NOMO-1 treated with DMSO at 0.1 percent for 48 hours (cell line): ENCODE measurements around the gene PARD6A.
"Not testable (repeated sequence)": the region's sequence is repeated elsewhere in the genome, so short reads cannot be mapped to it uniquely, and the experiment has no call there.

Experiments used
- DNase-seq: peaks from one replicate; lab custom pipeline; 2025; ENCODE audit not compliant: unreplicated experiment; lab: John Stamatoyannopoulos, UW

The PARD6A gene

DNA sequence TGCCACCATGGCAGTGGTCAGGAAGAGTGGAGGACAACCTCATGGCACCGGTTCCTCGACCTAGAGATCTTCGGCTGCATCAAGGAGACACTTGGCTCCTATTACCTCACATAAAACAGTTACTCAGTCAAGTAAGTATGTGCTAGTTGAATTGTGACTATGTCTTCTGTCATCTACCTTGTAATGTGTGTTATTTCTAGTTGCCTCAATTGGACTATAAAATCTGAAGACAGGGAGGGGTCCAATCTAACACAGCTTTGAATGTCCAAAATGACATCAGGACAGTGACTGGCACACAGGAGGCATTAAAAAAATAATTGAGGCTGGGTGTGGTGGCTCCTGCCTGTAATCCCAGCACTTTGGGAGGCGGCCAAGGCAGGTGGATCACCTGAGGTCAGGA, 23.0 kb downstream of the PARD6A start:
- no peak for DNase-seq

DNA sequence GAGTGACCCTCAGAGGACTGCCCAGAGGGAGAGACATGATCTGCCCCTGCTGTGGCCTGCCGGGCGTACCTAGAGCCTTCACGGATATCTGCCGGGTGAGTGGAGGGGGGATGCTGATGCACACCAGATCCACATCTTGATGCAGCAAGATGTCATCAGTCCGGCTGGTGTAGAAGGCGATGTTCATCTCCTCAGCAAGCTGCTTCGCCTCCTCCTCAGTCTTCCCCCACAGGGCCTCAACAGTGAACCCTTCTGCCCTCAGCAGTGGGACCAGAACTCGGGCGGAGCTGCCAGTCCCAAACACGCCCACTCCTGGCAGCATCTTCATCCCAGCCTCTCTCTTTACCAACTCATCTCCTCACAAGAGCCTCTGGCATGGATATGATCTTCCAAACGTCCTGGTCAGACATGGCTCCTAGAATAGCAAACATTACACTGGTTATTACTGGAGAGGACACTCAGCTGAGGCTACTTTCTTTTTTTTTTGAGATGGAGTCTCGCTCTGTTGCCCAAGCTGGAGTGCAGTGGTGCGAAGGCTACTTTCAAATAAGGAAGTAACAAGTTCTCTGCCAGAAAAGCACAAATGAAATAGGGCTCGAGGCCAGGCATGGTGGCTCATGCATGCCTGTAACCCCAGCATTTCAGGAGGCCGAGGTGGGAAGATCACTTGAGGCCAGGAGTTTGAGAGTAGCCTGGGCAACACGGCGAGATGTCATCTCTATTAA, 24.8 kb downstream of the PARD6A start:
- DNase-seq: no peak

DNA sequence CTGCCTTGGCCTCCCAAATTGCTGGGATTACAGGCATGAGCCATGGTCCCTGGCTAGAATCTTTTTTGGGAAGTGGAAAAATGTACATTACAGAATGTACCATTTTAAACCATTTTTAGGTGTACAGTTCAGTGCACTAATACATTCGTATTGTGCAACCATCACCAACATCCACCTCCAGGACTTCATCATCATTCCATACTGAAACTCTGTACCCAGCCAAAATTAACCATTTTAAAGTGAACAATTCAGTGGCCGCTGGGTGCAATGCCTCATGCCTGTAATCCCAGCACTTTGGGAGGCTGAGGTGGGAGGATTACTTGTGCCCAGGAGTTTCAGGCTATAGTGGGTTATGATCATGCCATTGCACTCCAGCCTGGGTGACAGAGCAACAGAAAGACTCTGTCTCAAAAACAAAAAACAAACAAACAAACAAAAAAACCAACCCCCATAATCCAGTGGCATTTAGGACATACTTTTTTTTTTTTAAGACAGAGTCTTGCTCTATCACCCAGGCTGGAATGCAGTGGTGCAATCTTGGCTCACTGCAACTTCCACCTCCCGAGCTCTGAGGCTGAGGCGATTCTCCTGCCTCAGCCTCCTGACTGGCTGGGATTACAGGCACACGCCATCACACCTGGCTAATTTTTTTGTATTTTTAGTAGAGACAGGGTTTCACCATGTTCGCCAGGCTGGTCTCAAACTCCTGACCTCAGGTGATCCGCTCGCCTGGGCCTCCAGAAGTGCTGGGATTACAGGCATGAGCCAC, 32.9 kb downstream of the PARD6A start:
- not testable (repeated sequence) for DNase-seq

DNA sequence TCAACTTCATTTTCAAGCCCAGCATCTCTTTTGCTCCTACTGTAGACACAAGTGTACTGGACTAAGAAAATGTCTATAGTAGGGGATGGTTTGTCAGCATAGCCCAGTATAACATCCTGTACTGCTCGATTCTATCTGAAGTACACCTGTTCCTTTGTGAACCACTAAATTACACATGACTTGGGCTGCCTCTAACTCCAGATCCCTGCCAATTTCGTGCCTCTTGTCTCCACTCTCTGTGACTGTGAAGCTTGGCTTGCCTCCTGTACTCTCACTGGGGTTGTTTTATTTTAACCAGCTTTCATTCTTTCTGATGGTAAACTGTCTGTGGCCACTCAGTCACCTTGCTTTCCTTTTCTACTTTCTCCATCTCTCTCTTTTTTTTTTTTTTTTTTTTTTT, 33.9 kb downstream of the PARD6A start:
- DNase-seq: no peak

DNA sequence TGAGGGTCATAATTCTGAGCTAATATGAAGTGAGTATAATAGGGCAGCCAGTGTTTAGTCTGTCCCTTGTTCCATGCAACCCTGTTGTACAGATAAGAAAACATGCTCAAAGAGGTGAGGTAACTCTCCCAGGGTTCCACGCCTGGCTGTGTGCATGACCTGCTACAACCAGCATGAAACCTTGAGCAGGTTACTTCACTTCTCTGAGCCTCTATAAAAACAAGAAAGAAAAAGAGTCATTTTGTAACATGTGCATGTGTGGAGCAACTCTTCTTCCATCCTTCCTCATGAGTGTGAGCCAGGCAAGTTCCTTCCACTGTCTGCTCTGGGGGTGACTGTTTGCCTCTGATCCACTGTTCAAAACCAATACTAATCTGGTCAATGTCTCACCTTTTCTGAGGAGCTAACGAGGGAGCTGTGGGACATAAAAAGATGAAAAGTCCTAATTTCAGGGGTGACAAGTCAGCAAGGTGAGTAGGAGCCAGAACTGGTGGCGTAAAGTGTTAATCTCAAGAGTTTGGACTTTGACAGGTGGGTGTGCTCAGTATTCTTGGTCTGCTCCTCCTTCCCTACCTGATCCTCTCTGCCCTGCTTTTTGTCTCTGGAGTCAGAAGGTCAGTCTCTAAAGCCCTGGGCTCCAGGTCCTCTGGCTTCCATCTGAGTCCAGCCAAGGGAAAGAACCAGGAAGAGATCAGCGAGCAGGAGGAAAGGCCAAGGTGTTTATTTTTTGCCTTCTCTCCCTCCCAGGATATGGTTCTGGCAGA, 36.8 kb downstream of the PARD6A start:
- peak; percentile 7 for DNase-seq

DNA sequence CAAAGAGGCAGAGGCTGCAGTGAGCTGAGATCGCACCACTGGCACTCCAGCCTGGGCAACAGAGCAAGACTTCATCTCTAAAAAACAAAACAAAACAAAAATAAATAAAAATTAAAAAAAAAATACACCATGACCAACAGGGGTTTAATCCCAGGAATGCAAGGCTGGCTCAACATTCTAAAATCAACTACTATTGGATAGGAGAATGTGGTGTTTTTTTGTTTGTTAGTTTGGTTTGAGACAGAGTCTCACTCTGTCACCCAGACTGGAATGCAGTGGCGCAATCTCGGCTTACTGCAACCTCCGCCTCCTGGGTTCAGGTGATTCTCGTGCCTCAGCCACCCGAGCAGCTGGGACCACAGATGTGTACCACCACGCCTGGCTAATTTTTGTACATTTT, 38.5 kb downstream of the PARD6A start:
- no peak for DNase-seq

DNA sequence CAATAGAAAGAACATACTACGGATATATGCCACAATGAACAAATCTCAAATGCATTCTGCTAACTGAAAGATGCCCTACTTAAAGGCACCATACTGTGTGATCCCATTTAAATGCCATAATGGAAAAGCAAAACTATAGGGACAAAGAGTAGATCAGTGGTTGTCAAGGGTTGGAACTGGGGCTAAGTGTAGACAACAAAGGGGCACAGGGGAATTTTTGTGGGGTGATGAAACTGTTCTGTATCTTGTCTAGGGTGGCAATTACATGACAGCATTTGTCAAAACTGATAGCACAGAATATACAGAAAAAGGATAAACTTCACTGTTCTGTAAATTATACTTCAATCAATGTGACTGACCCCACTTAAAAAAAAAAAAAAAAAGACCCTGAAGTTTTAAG, 40.7 kb downstream of the PARD6A start:
- no peak for DNase-seq

DNA sequence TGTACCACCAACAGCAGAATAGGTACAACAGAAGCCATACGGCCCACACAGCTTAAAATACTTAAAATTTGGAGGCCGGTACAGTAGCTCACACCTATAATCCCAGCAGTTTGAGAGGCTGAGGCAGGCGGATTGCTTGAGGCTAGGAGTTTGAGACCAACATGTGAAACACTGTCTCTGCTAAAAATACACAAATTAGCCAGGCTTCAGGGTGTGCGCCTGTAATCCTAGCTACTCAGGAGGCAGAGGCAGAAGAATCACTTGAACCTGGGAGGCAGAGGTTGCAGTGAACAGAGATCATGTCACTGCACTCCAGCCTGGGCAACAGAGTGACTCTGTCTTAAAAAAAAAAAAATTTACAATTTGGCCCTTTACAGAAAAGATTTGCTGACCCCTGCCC, 41.4 kb downstream of the PARD6A start:
- DNase-seq: no peak

DNA sequence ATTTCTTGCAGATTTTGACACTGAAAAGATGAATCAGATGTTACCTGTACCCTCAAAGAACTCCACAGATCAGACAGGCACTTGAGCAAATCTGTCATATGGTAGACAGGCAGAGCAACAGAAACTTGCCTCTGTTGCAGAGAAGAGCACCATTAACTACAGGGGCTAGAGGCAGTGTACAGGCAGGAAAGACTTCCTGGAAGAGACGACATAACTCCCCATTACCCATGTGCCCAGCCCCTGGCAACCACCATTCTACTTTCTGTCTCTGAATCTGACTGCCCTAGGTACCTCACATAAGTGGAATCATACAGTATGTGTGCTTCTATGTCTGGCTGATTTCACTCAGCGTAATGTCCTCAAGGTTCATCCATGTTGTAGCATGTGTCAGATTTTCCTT, 42.9 kb downstream of the PARD6A start:
- DNase-seq: no peak

DNA sequence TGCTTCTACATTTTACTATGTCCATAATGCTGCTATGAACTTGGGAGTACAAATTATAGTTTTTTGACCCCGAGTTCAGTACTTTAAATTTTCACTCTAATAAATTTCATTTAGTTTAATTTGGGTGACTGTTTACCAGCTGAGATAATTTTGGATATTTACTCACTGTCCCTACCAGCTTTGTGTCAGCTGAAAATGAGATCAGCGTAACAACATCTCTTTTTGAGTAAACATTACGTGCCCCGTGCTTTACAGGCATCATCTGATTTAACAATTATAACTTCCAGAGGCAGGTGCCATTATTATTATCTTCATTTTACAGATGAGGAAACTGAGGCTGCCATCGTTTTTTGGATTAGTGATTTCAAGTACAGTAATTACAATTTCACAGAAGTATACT, 43.4 kb downstream of the PARD6A start:
- no peak for DNase-seq

DNA sequence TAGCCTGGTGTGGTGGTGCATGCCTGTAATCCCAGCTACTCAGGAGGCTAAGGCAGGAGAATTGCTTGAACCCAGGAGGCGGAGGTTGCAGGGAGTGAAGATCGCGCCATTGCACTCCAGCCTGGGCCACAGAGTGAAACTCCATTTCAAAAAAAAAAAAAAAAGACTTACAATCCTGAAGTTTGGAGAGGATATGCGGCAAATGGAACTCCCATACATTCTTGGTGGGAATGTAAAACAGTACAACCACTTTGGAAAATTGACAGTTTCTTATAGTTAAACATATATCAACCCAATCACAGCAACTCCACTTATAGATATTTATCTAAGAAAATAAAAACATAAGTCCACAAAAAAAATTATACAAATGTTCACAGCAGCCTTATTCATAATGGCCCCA, 46.5 kb downstream of the PARD6A start:
- no peak for DNase-seq

DNA sequence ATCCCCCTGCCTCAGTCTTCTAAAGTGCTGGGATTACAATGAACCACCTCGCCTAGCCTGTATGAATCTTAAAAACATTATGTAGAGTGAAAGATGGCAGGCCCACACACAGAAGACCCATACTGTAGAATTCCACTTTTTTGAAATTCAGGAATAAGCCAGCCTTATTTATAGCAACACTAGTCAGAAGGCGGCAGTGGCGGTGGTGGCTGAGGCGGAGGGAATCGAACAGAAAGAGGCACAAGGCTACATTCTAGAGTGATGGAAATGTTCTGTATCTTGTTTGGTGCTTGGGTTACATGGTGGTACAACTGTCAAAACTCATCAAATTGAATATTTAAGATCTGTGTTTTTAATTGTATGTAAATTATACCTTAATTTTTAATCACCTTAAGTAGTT, 47.0 kb downstream of the PARD6A start:
- no peak for DNase-seq

DNA sequence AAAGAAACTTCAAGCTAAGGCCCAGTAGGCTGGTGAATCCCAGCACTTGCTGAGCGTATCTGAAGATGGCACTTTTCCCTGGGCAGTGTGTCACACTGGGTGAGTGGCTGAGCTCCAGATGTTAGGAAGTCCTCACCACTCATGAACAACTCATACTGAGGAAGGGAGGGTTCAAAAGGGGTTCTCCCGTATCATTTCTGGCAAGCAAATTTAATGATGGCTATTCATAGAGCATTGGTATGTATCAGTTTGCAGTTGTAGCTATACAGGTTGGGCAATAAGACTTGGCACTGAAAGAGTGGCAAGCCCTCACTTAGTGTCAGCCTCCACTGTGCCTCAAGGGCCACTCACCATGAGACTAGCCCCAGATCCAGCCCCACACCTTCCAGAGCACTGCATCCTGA, 47.6 kb downstream of the PARD6A start:
- no peak for DNase-seq

DNA sequence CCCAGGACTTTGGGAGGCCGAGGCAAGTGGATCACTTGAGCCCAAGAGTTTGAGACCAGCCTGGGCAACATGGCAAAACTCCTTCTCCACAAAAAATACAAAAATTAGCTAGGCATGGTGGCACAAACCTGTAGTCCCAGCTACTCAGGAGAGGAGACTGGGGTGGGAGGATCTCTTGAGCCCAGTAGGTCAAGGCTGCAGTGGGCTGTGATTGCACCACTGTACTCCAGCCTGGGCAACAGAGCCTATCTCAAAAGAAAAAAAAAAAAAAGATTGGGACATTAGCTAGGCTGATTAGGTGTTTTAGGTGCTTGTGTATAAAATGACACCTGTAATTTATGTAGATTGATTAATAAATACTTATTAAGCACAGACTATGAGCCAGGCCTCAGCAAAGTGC, 48.3 kb downstream of the PARD6A start:
- DNase-seq: no peak

DNA sequence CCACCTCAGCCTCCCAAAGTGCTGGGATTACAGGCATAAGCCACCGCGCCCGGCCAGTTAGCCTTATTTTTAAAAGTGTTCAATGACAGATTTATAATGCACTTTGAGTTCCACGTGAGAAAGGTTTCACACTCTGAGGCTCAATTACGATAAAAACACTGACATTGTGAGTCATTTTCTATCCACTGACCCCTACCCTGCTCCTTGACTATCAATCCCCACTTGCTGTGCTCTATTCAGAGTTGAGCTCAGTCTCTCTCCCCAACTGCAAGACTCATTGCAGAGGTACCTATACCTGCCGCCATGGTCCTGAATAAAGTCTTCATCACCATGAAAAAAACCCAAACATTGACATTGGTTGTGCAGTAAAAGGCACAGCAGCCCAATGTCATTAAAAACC, 49.8 kb downstream of the PARD6A start:
- DNase-seq: no peak
